Stomach (tissue), 9 donors: ENCODE measurements around the gene OCA2. TPM values are rescaled to one million over a fixed set of nuclear protein-coding genes. Genes with fewer than 3 reads are reported as not detected.

Experiments
- DNase-seq, 2 donors: peaks; one replicate each; pipeline versions ENCODE4 v3.0.0 to v3.0.0-alpha.2; 2013 to 2019
- H3K27ac ChIP-seq, 5 donors: fragments of 200-600 bp in 4 of 5; sonication (generic) in 4 of 5; one replicate each; pipeline ENCODE4 v1.5.1; 2013 to 2019; ENCODE audit warnings: mild to moderate bottlenecking in 1 of 5, moderate library complexity in 1 of 5
- H3K27me3 ChIP-seq, 3 donors: fragments of 200-600 bp; sonication (generic); one replicate each; pipeline ENCODE4 v1.5.1; 2017 to 2019; ENCODE audit warnings: mixed run types in 1 of 3
- H3K36me3 ChIP-seq, 4 donors: fragments of 200-600 bp; sonication (generic); 1 replicate in 3 of 4; 2 replicates in 1 of 4; pipeline ENCODE4 v1.5.1; 2016 to 2019
- H3K4me1 ChIP-seq, 4 donors: fragments of 200-600 bp; sonication (generic); one replicate each; pipeline ENCODE4 v1.5.1; 2016 to 2019
- H3K4me3 ChIP-seq, 4 donors: fragments of 200-600 bp; sonication (generic) in 3 of 4; one replicate each; pipeline ENCODE4 v1.5.1; 2016 to 2019; ENCODE audit warnings: mild to moderate bottlenecking in 1 of 4
- H3K9me3 ChIP-seq, 4 donors: fragments of 200-600 bp; sonication (generic); one replicate each; pipeline ENCODE4 v1.5.1; 2016 to 2019
- EP300 ChIP-seq: sonication (generic); formaldehyde crosslinking; IDR thresholded peaks from one replicate; pipeline ENCODE4 v1.6.1; 2017; ENCODE audit warnings: antibody characterized with exemption
- POLR2A ChIP-seq, 4 donors: fragments of 450-650 bp; IDR thresholded peaks; one replicate each; pipeline ENCODE4 v1.6.1; 2016; ENCODE audit warnings: antibody characterized with exemption in 4 of 4, control low read depth in 2 of 4, mild to moderate bottlenecking in 1 of 4, moderate library complexity in 1 of 4
- POLR2AphosphoS5 ChIP-seq, 3 donors: sonication (generic); formaldehyde crosslinking; IDR thresholded peaks; one replicate each; pipeline ENCODE4 v1.6.1; 2016; ENCODE audit warnings: antibody characterized with exemption in 3 of 3
- WGBS, 5 donors: extraction: QIAGEN DNeasy Blood & Tissue Kit in 3 of 5; methylation state at CpG; one replicate each; pipeline versions ENCODE4 v1.1.5 to v1.1.7; 2013 to 2018; 5-methylcytosine and 5-hydroxymethylcytosine counted together
- intact Hi-C: fragments of 100-400 bp; cut with DNase I; formaldehyde crosslinking; loops from one replicate; pipeline ENCODE4 v1.15.1; 2023; ENCODE audit warnings: low total_unique reads
- polyA plus RNA-seq, 3 donors: library from polyadenylated mRNA; stranded (reverse); fragments of 200-250 nt; gene quantifications; one replicate each; pipeline ENCODE4 v1.2.3, GENCODE V29; 2013
- total RNA-seq, 5 donors: library from RNA; depleted of rRNA; stranded (reverse); fragments of >200 nt; gene quantifications; one replicate each; pipeline versions ENCODE4 v1.1.0 to v1.2.3, GENCODE V29; 2014 to 2016
- TF ChIP-seq, protein P1 (sequence below), 7 experiments: fragments of 450-650 bp in 4 of 7; fragments of 200-600 bp in 3 of 7; sonication (generic) in 3 of 7; IDR thresholded peaks; one replicate each; pipeline ENCODE4 v1.5.1; 2016 to 2019; ENCODE audit warnings: antibody characterized with exemption in 7 of 7, control low read depth in 2 of 7, mild to moderate bottlenecking in 1 of 7
- donor health status: healthy with polysubstance abuse.
- donor health status: Bipolar disorder and iron deficiency.
- donor health status: healthy.

OCA2 gene
- total and polyA plus RNA-seq, 8 donors: 0.12 to 0.89 (median 0.65) TPM; not detected in 4

DNA sequence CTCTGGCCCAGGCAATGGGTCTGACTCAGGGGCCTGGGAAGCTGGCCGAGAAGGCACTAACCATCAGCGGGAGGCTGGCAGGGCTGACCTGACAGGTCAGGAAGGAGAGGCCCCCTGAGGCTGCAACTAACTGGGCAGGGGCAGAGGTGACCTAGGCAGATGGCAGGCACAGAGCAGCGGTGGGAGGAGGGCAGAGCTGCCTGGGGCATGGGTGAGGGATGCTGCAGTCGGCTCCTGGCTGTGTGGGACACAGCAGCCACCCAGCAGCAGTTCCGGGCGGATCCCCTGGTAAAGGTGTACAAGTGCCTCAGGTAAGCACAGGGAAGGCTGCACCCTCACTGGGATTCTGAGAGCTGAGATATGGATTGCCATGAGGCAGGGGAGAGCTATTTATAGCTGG is 236.1 kb downstream of the OCA2 start:
- DNase-seq: no peak
- Histone ChIP-seq H3K4me1 (no peaks in the 10 kb centered on the region), H3K4me3 (no peak overlapping the region), H3K9me3 (peaks cover 0 to 35% (median 19%) of the 10 kb centered on the region in 4 donors), H3K27me3 (no peaks in the 10 kb centered on the region), H3K27ac (no peak overlapping the region), H3K36me3 (no peaks in the 10 kb centered on the region)
- intact Hi-C loops: no loop called here
- TF ChIP-seq POLR2A (IDR thresholded peaks at IDR 0.05) (no peak), POLR2AphosphoS5 (IDR thresholded peaks at IDR 0.05) (no peak), EP300 (no peak)
- TF ChIP-seq, protein P1, sequence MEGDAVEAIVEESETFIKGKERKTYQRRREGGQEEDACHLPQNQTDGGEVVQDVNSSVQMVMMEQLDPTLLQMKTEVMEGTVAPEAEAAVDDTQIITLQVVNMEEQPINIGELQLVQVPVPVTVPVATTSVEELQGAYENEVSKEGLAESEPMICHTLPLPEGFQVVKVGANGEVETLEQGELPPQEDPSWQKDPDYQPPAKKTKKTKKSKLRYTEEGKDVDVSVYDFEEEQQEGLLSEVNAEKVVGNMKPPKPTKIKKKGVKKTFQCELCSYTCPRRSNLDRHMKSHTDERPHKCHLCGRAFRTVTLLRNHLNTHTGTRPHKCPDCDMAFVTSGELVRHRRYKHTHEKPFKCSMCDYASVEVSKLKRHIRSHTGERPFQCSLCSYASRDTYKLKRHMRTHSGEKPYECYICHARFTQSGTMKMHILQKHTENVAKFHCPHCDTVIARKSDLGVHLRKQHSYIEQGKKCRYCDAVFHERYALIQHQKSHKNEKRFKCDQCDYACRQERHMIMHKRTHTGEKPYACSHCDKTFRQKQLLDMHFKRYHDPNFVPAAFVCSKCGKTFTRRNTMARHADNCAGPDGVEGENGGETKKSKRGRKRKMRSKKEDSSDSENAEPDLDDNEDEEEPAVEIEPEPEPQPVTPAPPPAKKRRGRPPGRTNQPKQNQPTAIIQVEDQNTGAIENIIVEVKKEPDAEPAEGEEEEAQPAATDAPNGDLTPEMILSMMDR (IDR thresholded peaks at IDR 0.05): no peak
- WGBS, 5 donors: 57 to 81% (median 76%) methylated on average over 4 to 6 of the region's 6 CpGs

GRCh38 chr15:27861171-27861570 is 237.9 kb downstream of the OCA2 start:
- DNase-seq: no peak
- intact Hi-C loops: no loop called here
- H3K27me3 ChIP-seq: no peaks in the 10 kb centered on the region
- no peaks in the 10 kb centered on the region for H3K36me3 ChIP-seq
- no peak overlapping the region for H3K27ac ChIP-seq
- TF ChIP-seq POLR2AphosphoS5 (IDR thresholded peaks at IDR 0.05) (no peak), POLR2A (IDR thresholded peaks at IDR 0.05) (no peak), EP300 (no peak)
- TF ChIP-seq, protein P1 (IDR thresholded peaks at IDR 0.05): no peak
- peaks cover 0 to 53% (median 32%) of the 10 kb centered on the region in 4 donors for H3K9me3 ChIP-seq
- no peak overlapping the region for H3K4me3 ChIP-seq
- WGBS, 5 donors: 80 to 92% (median 82%) methylated on average over 8 of the region's 8 CpGs
- H3K4me1 ChIP-seq: no peaks in the 10 kb centered on the region

DNA sequence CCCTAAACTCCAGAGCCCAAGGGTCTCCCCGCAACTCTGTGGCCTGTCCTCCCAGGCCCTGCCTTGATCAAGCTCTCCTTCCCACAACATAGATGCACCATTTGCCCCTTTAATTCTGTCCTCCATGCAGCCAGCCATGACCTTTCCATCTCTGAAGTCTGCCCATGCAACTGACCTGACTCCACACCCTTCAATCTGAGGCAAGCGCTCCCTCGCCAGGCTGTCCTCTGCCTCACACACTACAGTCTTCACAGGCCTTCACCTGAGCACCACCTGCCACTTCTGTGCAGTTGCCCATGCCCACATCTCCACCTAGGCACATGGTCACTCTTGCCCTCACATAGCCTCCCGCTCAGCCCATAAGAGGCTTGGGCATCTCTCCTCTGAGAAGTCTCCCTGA is 244.0 kb downstream of the OCA2 start:
- no peaks in the 10 kb centered on the region for H3K4me1 ChIP-seq
- H3K4me3 ChIP-seq: no peak overlapping the region
- DNase-seq: no peak
- TF ChIP-seq, protein P1 (IDR thresholded peaks at IDR 0.05): no peak
- TF ChIP-seq POLR2A (IDR thresholded peaks at IDR 0.05): no peak
- TF ChIP-seq POLR2AphosphoS5 (IDR thresholded peaks at IDR 0.05): no peak
- no peak for TF ChIP-seq EP300
- no peaks in the 10 kb centered on the region for H3K36me3 ChIP-seq
- intact Hi-C loops: no loop called here
- H3K27ac ChIP-seq: no peak overlapping the region
- 94 to 99% (median 96%) methylated on average over 4 of the region's 4 CpGs for WGBS, 5 donors
- peaks cover 0 to 66% (median 44%) of the 10 kb centered on the region in 4 donors for H3K9me3 ChIP-seq
- no peaks in the 10 kb centered on the region for H3K27me3 ChIP-seq

DNA sequence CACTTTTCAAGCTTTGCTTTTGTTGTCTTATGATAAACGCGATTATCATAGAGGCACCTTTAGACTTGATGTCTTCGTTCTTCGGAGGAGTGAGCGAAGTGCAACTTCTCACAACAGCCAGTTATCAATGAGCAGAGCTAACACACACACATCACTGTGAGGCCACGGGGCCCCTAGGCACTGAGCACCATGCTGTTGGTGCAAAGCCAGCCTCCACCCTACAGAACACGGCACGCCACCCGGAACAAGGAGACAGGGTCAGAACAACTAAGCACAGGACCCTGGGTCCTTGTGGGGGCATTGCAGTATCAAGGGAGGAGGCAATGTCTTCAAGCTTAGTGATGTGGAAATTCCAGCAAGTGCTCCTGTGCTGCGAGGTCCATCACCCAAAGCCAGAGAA is 244.5 kb downstream of the OCA2 start:
- TF ChIP-seq, protein P1 (IDR thresholded peaks at IDR 0.05): no peak
- TF ChIP-seq EP300 (no peak), POLR2AphosphoS5 (IDR thresholded peaks at IDR 0.05) (no peak), POLR2A (IDR thresholded peaks at IDR 0.05) (no peak)
- DNase-seq: no peak
- intact Hi-C loops: no loop called here
- Histone ChIP-seq H3K9me3 (peaks cover 0 to 68% (median 44%) of the 10 kb centered on the region in 4 donors), H3K4me1 (no peaks in the 10 kb centered on the region), H3K27me3 (no peaks in the 10 kb centered on the region), H3K4me3 (no peak overlapping the region), H3K36me3 (no peaks in the 10 kb centered on the region), H3K27ac (no peak overlapping the region)
- WGBS, 5 donors: 89 to 94% (median 92%) methylated on average over 7 to 10 of the region's 10 CpGs
